Measurements from ENCODE around the gene KLHL35.

Gene KLHL35

GRCh38 chr11:75477614-75477935 lies 44.6 kb upstream of the KLHL35 start:
- no peaks in the 10 kb centered on the region for H4K20me1 ChIP-seq (ENCODE audit: control insufficient read depth, insufficient read depth, low read depth, low read length)
- H3K36me3 ChIP-seq (ENCODE audit: control insufficient read depth, low read length): no peaks in the 10 kb centered on the region
- H3K4me3 ChIP-seq (ENCODE audit: low read length): no peak overlapping the region
- H3K4me2 ChIP-seq (ENCODE audit: low read length): no peak overlapping the region
- no peaks in the 10 kb centered on the region for H3K9me3 ChIP-seq (ENCODE audit: control insufficient read depth, insufficient read depth, low read length)
- no peak overlapping the region for H3K27ac ChIP-seq (ENCODE audit: low read depth, low read length)
- H3K4me1 ChIP-seq (ENCODE audit: control insufficient read depth, low read length): peaks cover 38% of the 10 kb centered on the region
- no peaks in the 10 kb centered on the region for H3K9me2 ChIP-seq (replicated peaks; ENCODE audit: control insufficient read depth, low read length)
- H3F3A ChIP-seq (ENCODE audit: control insufficient read depth, insufficient read depth): no peaks in the 10 kb centered on the region
- no peaks in the 10 kb centered on the region for H3K79me2 ChIP-seq (ENCODE audit: control insufficient read depth, low read length)
- TF ChIP-seq EZH2phosphoT487 (IDR thresholded peaks at IDR 0.05; ENCODE audit: borderline replicate concordance, low read length) (no peak), CTCF (IDR thresholded peaks at IDR 0.05; ENCODE audit: low read depth, low read length, poor library complexity, severe bottlenecking) (no peak)
- no peaks in the 10 kb centered on the region for H3K27me3 ChIP-seq (ENCODE audit: control insufficient read depth, low read length)

GRCh38 chr11:75476739-75477613 lies 44.0 kb upstream of the KLHL35 start:
- no peak overlapping the region for H3K4me3 ChIP-seq (ENCODE audit: low read length)
- TF ChIP-seq CTCF (IDR thresholded peaks at IDR 0.05; ENCODE audit: low read depth, low read length, poor library complexity, severe bottlenecking) (no peak), EZH2phosphoT487 (IDR thresholded peaks at IDR 0.05; ENCODE audit: borderline replicate concordance, low read length) (no peak)
- no peaks in the 10 kb centered on the region for H3K27me3 ChIP-seq (ENCODE audit: control insufficient read depth, low read length)
- no peaks in the 10 kb centered on the region for H3K9me3 ChIP-seq (ENCODE audit: control insufficient read depth, insufficient read depth, low read length)
- H3K27ac ChIP-seq (ENCODE audit: low read depth, low read length): no peak overlapping the region
- no peaks in the 10 kb centered on the region for H3F3A ChIP-seq (ENCODE audit: control insufficient read depth, insufficient read depth)
- H3K9me2 ChIP-seq (replicated peaks; ENCODE audit: control insufficient read depth, low read length): no peaks in the 10 kb centered on the region
- H4K20me1 ChIP-seq (ENCODE audit: control insufficient read depth, insufficient read depth, low read depth, low read length): no peaks in the 10 kb centered on the region
- H3K36me3 ChIP-seq (ENCODE audit: control insufficient read depth, low read length): no peaks in the 10 kb centered on the region
- H3K4me2 ChIP-seq (ENCODE audit: low read length): no peak overlapping the region
- H3K4me1 ChIP-seq (ENCODE audit: control insufficient read depth, low read length): peaks cover 38% of the 10 kb centered on the region
- no peaks in the 10 kb centered on the region for H3K79me2 ChIP-seq (ENCODE audit: control insufficient read depth, low read length)

GRCh38 chr11:75475767-75476650 lies 43.0 kb upstream of the KLHL35 start:
- H3K27me3 ChIP-seq (ENCODE audit: control insufficient read depth, low read length): peaks cover under 1% of the 10 kb centered on the region; the same call in 1 of the 2 replicates
- no peaks in the 10 kb centered on the region for H3K36me3 ChIP-seq (ENCODE audit: control insufficient read depth, low read length)

More at GRCh38 chr11:75475767-75476650, 43.0 kb upstream of the KLHL35 start:
- H3K4me2 ChIP-seq (ENCODE audit: low read length): peak overlapping the region; percentile 59
- H3K9me2 ChIP-seq (replicated peaks; ENCODE audit: control insufficient read depth, low read length): no peaks in the 10 kb centered on the region
- peaks cover 34% of the 10 kb centered on the region for H3K4me1 ChIP-seq (ENCODE audit: control insufficient read depth, low read length)
- H3F3A ChIP-seq (ENCODE audit: control insufficient read depth, insufficient read depth): no peaks in the 10 kb centered on the region
- H4K20me1 ChIP-seq (ENCODE audit: control insufficient read depth, insufficient read depth, low read depth, low read length): no peaks in the 10 kb centered on the region
- no peak overlapping the region for H3K4me3 ChIP-seq (ENCODE audit: low read length)
- H3K79me2 ChIP-seq (ENCODE audit: control insufficient read depth, low read length): no peaks in the 10 kb centered on the region
- no peak for TF ChIP-seq EZH2phosphoT487 (IDR thresholded peaks at IDR 0.05; ENCODE audit: borderline replicate concordance, low read length)
- TF ChIP-seq CTCF (IDR thresholded peaks at IDR 0.05; ENCODE audit: low read depth, low read length, poor library complexity, severe bottlenecking): no peak
- H3K27ac ChIP-seq (ENCODE audit: low read depth, low read length): no peak overlapping the region
- no peaks in the 10 kb centered on the region for H3K9me3 ChIP-seq (ENCODE audit: control insufficient read depth, insufficient read depth, low read length)
